Endothelial cell of umbilical vein (primary cell): ENCODE data around the gene PAX8. TPM values are rescaled to one million over a fixed set of nuclear protein-coding genes. Genes with fewer than 3 reads are reported as not detected.

ENCODE experiments used
- BruUV-seq: library from RNA; stranded (reverse); fragments of 400-500 nt; replicated peaks from 2 replicates; lab custom pipeline; 2021; lab: Mats Ljungman, UMichigan
- CTCF ChIA-PET: fragments of 300-600, 350-600 bp; sonication (Branson Sonifier 250); formaldehyde crosslinking; loops from one replicate; lab custom pipeline; 2021; ENCODE audit warnings: antibody characterized with exemption, inconsistent platforms; lab: Charles Lee
- POLR2A ChIA-PET: fragments of 300-600, 350-600 bp; sonication (Branson Sonifier 250); formaldehyde crosslinking; loops from one replicate; lab custom pipeline; 2021; ENCODE audit warnings: antibody characterized with exemption, inconsistent platforms; lab: Charles Lee
- DNase-seq: peaks from one replicate; pipeline ENCODE4 v3.0.0-alpha.2; 2011; ENCODE audit warnings: low read depth, low spot score
- FAIRE-seq: peaks from 2 replicates; lab custom pipeline; 2011; peaks lifted over from hg19 to GRCh38; lab: Jason Lieb, UNC
- H2AFZ ChIP-seq: 2 replicates; pipeline ENCODE4 v1.6.0; 2012; ENCODE audit warnings: low read depth, low read length, control low read depth, inconsistent platforms
- H3K27ac ChIP-seq: 2 replicates; pipeline ENCODE4 v1.5.1; 2011; ENCODE audit warnings: low read depth, mild to moderate bottlenecking, control low read depth, low read length, moderate library complexity; ENCODE audit not compliant: insufficient read depth
- H3K27me3 ChIP-seq, 2 experiments: 2 replicates each; pipeline versions ENCODE4 v1.6.0 to v1.6.1; 2011; ENCODE audit warnings: low read length in 2 of 2, mixed read lengths in 1 of 2; ENCODE audit not compliant: control insufficient read depth in 2 of 2, insufficient read depth in 2 of 2
- H3K36me3 ChIP-seq, 2 experiments: 2 replicates in 1 of 2; 3 replicates in 1 of 2; pipeline ENCODE4 v1.5.1; 2011; ENCODE audit warnings: low read length in 2 of 2, mild to moderate bottlenecking in 1 of 2, moderate library complexity in 1 of 2; ENCODE audit not compliant: control insufficient read depth in 2 of 2, insufficient read depth in 2 of 2; ENCODE audit errors: extremely low read depth in 1 of 2
- H3K4me1 ChIP-seq: 3 replicates; pipeline ENCODE4 v1.5.1; 2011; ENCODE audit warnings: mild to moderate bottlenecking, low read length; ENCODE audit not compliant: control insufficient read depth, insufficient read depth; ENCODE audit errors: extremely low read depth
- H3K4me2 ChIP-seq: 2 replicates; pipeline ENCODE4 v1.6.1; 2011; ENCODE audit warnings: low read length, control low read depth, mixed read lengths; ENCODE audit not compliant: insufficient read depth
- H3K4me3 ChIP-seq, 3 experiments: fragments of 200-600 bp in 1 of 3; sonication (generic), shearing (Covaris generic) in 1 of 3; replicated peaks in 1 of 3; 2 replicates each; pipeline ENCODE4 v1.5.1; 2011 to 2016; ENCODE audit warnings: control low read depth in 3 of 3, low read length in 3 of 3, mild to moderate bottlenecking in 2 of 3, inconsistent platforms in 1 of 3, low read depth in 1 of 3, moderate library complexity in 1 of 3; ENCODE audit not compliant: insufficient read depth in 1 of 3
- H3K79me2 ChIP-seq: 2 replicates; pipeline ENCODE4 v1.6.0; 2012; ENCODE audit warnings: low read length, inconsistent platforms; ENCODE audit not compliant: control insufficient read depth, insufficient read depth
- H3K9ac ChIP-seq: replicated peaks from 2 replicates; pipeline ENCODE3; 2011; ENCODE audit warnings: low read length, control low read depth; ENCODE audit not compliant: insufficient read depth; ENCODE audit errors: extremely low read depth
- H3K9me1 ChIP-seq: replicated peaks from 3 replicates; pipeline ENCODE4 v1.6.0; 2011; ENCODE audit warnings: mild to moderate bottlenecking, low read length; ENCODE audit not compliant: control insufficient read depth, insufficient read depth; ENCODE audit errors: extremely low read depth
- H3K9me3 ChIP-seq: replicated peaks from 2 replicates; pipeline ENCODE4 v1.5.1; 2012; ENCODE audit warnings: low read length, inconsistent platforms; ENCODE audit not compliant: control insufficient read depth, insufficient read depth
- H4K20me1 ChIP-seq: replicated peaks from 2 replicates; pipeline ENCODE3; 2011; ENCODE audit warnings: mild to moderate bottlenecking, low read length; ENCODE audit not compliant: control insufficient read depth, insufficient read depth; ENCODE audit errors: extremely low read depth
- CTCF ChIP-seq, 2 donors: IDR thresholded peaks; 1 replicate in 1 of 2; 2 replicates in 1 of 2; pipeline ENCODE4 v1.5.1; 2011; ENCODE audit warnings: low read length in 2 of 2, mild to moderate bottlenecking in 2 of 2, moderate library complexity in 2 of 2, control low read depth in 1 of 2, inconsistent platforms in 1 of 2, low read depth in 1 of 2; ENCODE audit not compliant: insufficient read depth in 1 of 2; ENCODE audit errors: extremely low read depth in 1 of 2
- EZH2 ChIP-seq: IDR thresholded peaks from 2 replicates; pipeline ENCODE4 v1.6.1; 2012; ENCODE audit warnings: borderline replicate concordance, low read depth, mild to moderate bottlenecking, moderate library complexity, low read length, inconsistent platforms; ENCODE audit not compliant: severe bottlenecking
- FOS ChIP-seq: IDR thresholded peaks from 2 replicates; pipeline ENCODE4 v1.6.1; 2011; ENCODE audit warnings: mild to moderate bottlenecking, low read length, moderate library complexity, borderline replicate concordance; ENCODE audit not compliant: insufficient read depth
- GATA2 ChIP-seq: IDR thresholded peaks from 2 replicates; pipeline ENCODE4 v1.7.0; 2011; ENCODE audit warnings: low read depth, mild to moderate bottlenecking, moderate library complexity, mixed read lengths, low read length; ENCODE audit not compliant: insufficient read length, insufficient read depth
- JUN ChIP-seq: IDR thresholded peaks from 2 replicates; pipeline ENCODE4 v1.6.1; 2011; ENCODE audit warnings: borderline replicate concordance, low read depth; ENCODE audit not compliant: insufficient read length, insufficient read depth
- MAX ChIP-seq: IDR thresholded peaks from 2 replicates; pipeline ENCODE4 v1.6.1; 2011; ENCODE audit not compliant: insufficient read depth, insufficient read length
- MYC ChIP-seq: IDR thresholded peaks from one replicate; pipeline ENCODE4 v1.6.1; 2011; ENCODE audit warnings: mild to moderate bottlenecking, low read depth, low read length
- POLR2A ChIP-seq: IDR thresholded peaks from 2 replicates; pipeline ENCODE4 v1.6.1; 2012; ENCODE audit warnings: low read depth, mild to moderate bottlenecking, control low read depth, low read length
- POLR2AphosphoS5 ChIP-seq: IDR thresholded peaks from 2 replicates; pipeline ENCODE4 v1.6.1; 2012; ENCODE audit warnings: low read depth, mild to moderate bottlenecking, control low read depth, low read length, moderate library complexity; ENCODE audit not compliant: insufficient read depth
- dilution Hi-C: fragments of 300-500 bp; cut with MboI; formaldehyde crosslinking; loops from one replicate; pipeline ENCODE4 v1.15.0; 2019; ENCODE audit warnings: low sequenced_read_pairs; ENCODE audit not compliant: extremely low pct_ligation_motif_present
- intact Hi-C: fragments of 100-400 bp; cut with micrococcal nuclease; formaldehyde crosslinking; loops from one replicate; pipeline ENCODE4 v1.10.0; 2022
- polyA plus RNA-seq, 4 experiments: library from polyadenylated mRNA; depleted of rRNA in 3 of 4; stranded (reverse) in 3 of 4; unstranded in 1 of 4; fragments of >200 nt; gene quantifications; 2 replicates each; pipeline versions ENCODE4 v1.2.1 to v1.2.3, GENCODE V29; 2011 to 2012; ENCODE audit warnings: missing spikeins in 1 of 4
- total RNA-seq: library from RNA; stranded (reverse); gene quantifications from 2 replicates; pipeline ENCODE4 v1.2.3, GENCODE V29; 2021

Gene PAX8
- total and polyA plus RNA-seq, 2 donors (not counting 3 experiments of a cell fraction or from before 2014, with no cell fraction given) = 0.22 to 0.62 TPM

DNA sequence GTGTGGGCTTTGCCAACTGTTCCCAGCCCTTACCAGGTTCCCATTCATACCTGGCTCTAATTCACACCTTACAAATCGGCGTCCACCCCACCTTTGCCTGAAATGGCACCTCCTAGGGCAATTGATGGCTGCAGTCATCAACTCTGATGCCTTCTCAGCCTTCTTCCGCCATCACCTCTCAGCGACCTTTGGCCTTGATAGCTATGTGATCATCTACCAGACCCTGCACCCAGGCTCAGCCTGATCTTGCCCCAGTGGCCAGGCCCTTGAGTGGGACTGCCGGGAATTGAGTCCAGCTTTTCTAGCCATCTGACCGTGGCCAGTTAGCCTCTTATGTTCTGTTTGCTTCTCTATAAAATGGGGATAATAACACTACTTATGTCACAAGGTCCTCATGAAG lies 72.5 kb downstream of the PAX8 start:
- Histone ChIP-seq H3K4me2 (no peak overlapping the region), H3K4me1 (no peaks in the 10 kb centered on the region), H3K9me3 (no peaks in the 10 kb centered on the region), H2AFZ (no peak overlapping the region), H3K36me3 (no peaks in the 10 kb centered on the region), H3K9ac (no peak overlapping the region), H3K9me1 (no peaks in the 10 kb centered on the region), H3K79me2 (no peaks in the 10 kb centered on the region), H3K27me3 (no peaks in the 10 kb centered on the region), H3K27ac (no peak overlapping the region), H4K20me1 (no peaks in the 10 kb centered on the region), H3K4me3 (no peak overlapping the region)
- DNase-seq (no peak), FAIRE-seq (no peak)
- BruUV-seq = no TSS peak
- TF ChIP-seq GATA2 (no peak), CTCF (IDR thresholded peaks at IDR 0.05; ENCODE audit: extremely low read depth in 1 of 2, insufficient read depth in 1 of 2, low read depth in 1 of 2, low read length in 2 of 2) (no peak), EZH2 (no peak), MYC (no peak), JUN (no peak), POLR2A (no peak), POLR2AphosphoS5 (no peak), FOS (no peak), MAX (no peak)
- ChIA-PET CTCF (interaction anchor here (0.9 to 20.2 kb wide), 8 partner anchors 8 to 165 kb away, joined by 4 to 310 read pairs (median 29); no protein-coding TSS in a partner anchor), POLR2A (interaction anchor here (1.2 kb wide), 1 partner anchor 35 kb away, joined by 3 read pairs; no protein-coding TSS in a partner anchor)
- intact Hi-C loops (no loop called here), dilution Hi-C loops (no loop called here)
